Measurements from ENCODE around the gene ZFR. TPM values are rescaled to one million over a fixed set of nuclear protein-coding genes. Genes with fewer than 3 reads are reported as not detected.
A peak's percentile ranks its signal among the peaks of the same experiment; 100 is the strongest.

Gene ZFR
- total RNA-seq (2014; rRNA removed) (68.3 and 85.1 TPM in 2 replicates), Bru-seq, nascent RNA (percentile 94 among the genes with signal in this experiment), BruChase-seq, experiment 1, labeled RNA remaining after a 6-hour chase (percentile 91 among the genes with signal in this experiment), BruChase-seq, experiment 2, labeled RNA remaining after a 2-hour chase (percentile 94 among the genes with signal in this experiment)
- long read RNA-seq, full-length matches to known transcripts = 142 of 262 reads
- long read RNA-seq, partial matches to known transcripts = 81 of 262 reads
- long read RNA-seq, other reads (novel, unspliced or antisense) = 39 of 262 reads

- no peaks in the 10 kb centered on the region for H3K9me3 ChIP-seq (ENCODE audit: low read length)
- no peaks in the 10 kb centered on the region for H3K27me3 ChIP-seq (ENCODE audit: low read length)
- TF ChIP-seq EZH2phosphoT487 (IDR thresholded peaks at IDR 0.05; ENCODE audit: borderline replicate concordance, low read length) = no peak
- TF ChIP-seq CTCF (conservative IDR thresholded peaks at IDR 0.05; ENCODE audit: low read depth, low read length) = no peak
- TF ChIP-seq EZH2 (IDR thresholded peaks at IDR 0.05; ENCODE audit: low read length, unreplicated experiment) = no peak
- BruUV-seq (replicated peaks) = no TSS peak
- peaks cover 47% of the 10 kb centered on the region for H3K79me2 ChIP-seq (ENCODE audit: low read length)
- peak within 1 kb of the TSS; percentile 75 for H3K27ac ChIP-seq (ENCODE audit: low read length)
- DNase-seq = peak; percentile 89
- no peaks in the 10 kb centered on the region for H3K9me2 ChIP-seq (replicated peaks; ENCODE audit: low read length)
- peak within 1 kb of the TSS; percentile 93 for H3K4me2 ChIP-seq (ENCODE audit: low read length)
- peak within 1 kb of the TSS; percentile 87 for H3K4me3 ChIP-seq (ENCODE audit: low read length)
- peaks cover 30% of the 10 kb centered on the region for H4K20me1 ChIP-seq (ENCODE audit: low read length)
- peak; percentile 89 for ATAC-seq
- intact Hi-C loops (cut with micrococcal nuclease) = no loop called here
- ChIA-PET POLR2A (ENCODE audit: unreplicated experiment) (no interaction called here), CTCF (no interaction called here)
- peaks cover 3% of the 10 kb centered on the region; the same call in 1 of the 2 replicates for H3K36me3 ChIP-seq (ENCODE audit: low read depth, low read length)
- H2AFZ ChIP-seq (ENCODE audit: low read length) = peak within 1 kb of the TSS; percentile 95
- peak within 1 kb of the TSS; percentile 98 for H3K9ac ChIP-seq (ENCODE audit: low read length)
- peaks cover 30% of the 10 kb centered on the region for H3K4me1 ChIP-seq (ENCODE audit: insufficient read depth, low read length)
- H3F3A ChIP-seq (ENCODE audit: low read length, unreplicated experiment) = no peaks in the 10 kb centered on the region
Observed at GRCh38 chr5:32444431-32445286, at the start of gene ZFR. ZFR (minus strand) TSS chr5:32444740; CDS start chr5:32444658, 82 bp downstream.

GRCh38 chr5:32490972-32491557 lies 46.5 kb upstream of the ZFR start:
- CTCF ChIA-PET = interaction anchor here (3.7 kb wide), 1 partner anchor 99 kb away, joined by 152 read pairs; no protein-coding TSS in a partner anchor
- intact Hi-C loops (cut with micrococcal nuclease) = loop anchor here (2.0 kb wide), 1 partner anchor 16 kb away; no protein-coding TSS in a partner anchor

More at GRCh38 chr5:32490972-32491557, 46.5 kb upstream of the ZFR start:
- Histone ChIP-seq H4K20me1 (ENCODE audit: low read length) (no peaks in the 10 kb centered on the region), H3K27me3 (ENCODE audit: low read length) (no peaks in the 10 kb centered on the region), H3K36me3 (ENCODE audit: low read depth, low read length) (no peaks in the 10 kb centered on the region), H3K79me2 (ENCODE audit: low read length) (no peaks in the 10 kb centered on the region), H3K27ac (ENCODE audit: low read length) (peak overlapping the region; percentile 53), H3K9me2 (replicated peaks; ENCODE audit: low read length) (no peaks in the 10 kb centered on the region), H3K4me2 (ENCODE audit: low read length) (no peak overlapping the region), H3K4me3 (ENCODE audit: low read length) (no peak overlapping the region), H2AFZ (ENCODE audit: low read length) (no peak overlapping the region), H3K4me1 (ENCODE audit: insufficient read depth, low read length) (peaks cover 14% of the 10 kb centered on the region), H3F3A (ENCODE audit: low read length, unreplicated experiment) (no peaks in the 10 kb centered on the region), H3K9me3 (ENCODE audit: low read length) (no peaks in the 10 kb centered on the region), H3K9ac (ENCODE audit: low read length) (no peak overlapping the region)
- TF ChIP-seq EZH2phosphoT487 (IDR thresholded peaks at IDR 0.05; ENCODE audit: borderline replicate concordance, low read length) = no peak
- no peak for TF ChIP-seq EZH2 (IDR thresholded peaks at IDR 0.05; ENCODE audit: low read length, unreplicated experiment)
- BruUV-seq (replicated peaks) = no TSS peak
- no peak for ATAC-seq
- DNase-seq = no peak
- POLR2A ChIA-PET (ENCODE audit: unreplicated experiment) = no interaction called here
